Right atrium auricular region (tissue), 2 donors: Measurements from ENCODE around the gene FANCL. TPM values are rescaled to one million over a fixed set of nuclear protein-coding genes. Genes with fewer than 3 reads are reported as not detected.
A peak's percentile ranks its signal among the peaks of the same experiment; 100 is the strongest.
"Not testable (repeated sequence)": the region's sequence is repeated elsewhere in the genome, so short reads cannot be mapped to it uniquely, and the experiment has no call there.

Experiments used
- DNase-seq: peaks from one replicate; pipeline ENCODE4 v3.0.0-alpha.2; 2019; ENCODE audit warnings: low spot score
- H3K27ac ChIP-seq, 2 donors: fragments of 200-600 bp; sonication (generic); 1 replicate in 1 of 2; 2 replicates in 1 of 2; pipeline ENCODE4 v1.5.1; 2016 to 2019
- H3K27me3 ChIP-seq, 2 donors: fragments of 200-600 bp; sonication (generic); one replicate each; pipeline versions ENCODE4 v1.5.1 to v1.6.0; 2017 to 2019
- H3K36me3 ChIP-seq: fragments of 200-600 bp; sonication (generic); one replicate; pipeline ENCODE4 v1.5.1; 2016
- H3K4me1 ChIP-seq, 2 donors: fragments of 200-600 bp; sonication (generic); one replicate each; pipeline versions ENCODE4 v1.5.1 to v1.6.0; 2017 to 2019
- H3K4me3 ChIP-seq, 2 donors: fragments of 200-600 bp; sonication (generic); 1 replicate in 1 of 2; 2 replicates in 1 of 2; pipeline ENCODE4 v1.5.1; 2017 to 2019; ENCODE audit warnings: mild to moderate bottlenecking in 1 of 2, moderate library complexity in 1 of 2
- H3K9me3 ChIP-seq, 2 donors: fragments of 200-600 bp; sonication (generic); one replicate each; pipeline ENCODE4 v1.5.1; 2019
- CTCF ChIP-seq, 2 donors: fragments of 200-600 bp; sonication (generic); IDR thresholded peaks; one replicate each; pipeline ENCODE4 v1.5.1; 2019; ENCODE audit warnings: antibody characterized with exemption in 2 of 2
- total RNA-seq, 2 donors: library from RNA; depleted of rRNA; stranded (reverse); fragments of >200 nt; gene quantifications; one replicate each; pipeline ENCODE4 v1.1.0, GENCODE V29; 2016

FANCL gene
- 10 to 100 TPM; 10.4 to 12.5 TPM for total RNA-seq

- DNase-seq, result peak; percentile 87
- H3K4me3 ChIP-seq, result peak within 1 kb of the TSS; percentile 85 to 91
- H3K4me1 ChIP-seq, result peaks cover 0 to 11% of the 10 kb centered on the region in 2 donors
- H3K9me3 ChIP-seq, result no peaks in the 10 kb centered on the region
- no peaks in the 10 kb centered on the region for H3K36me3 ChIP-seq
- peak within 1 kb of the TSS; percentile 84 to 85 for H3K27ac ChIP-seq
- no peaks in the 10 kb centered on the region for H3K27me3 ChIP-seq
- no peak for TF ChIP-seq CTCF (IDR thresholded peaks at IDR 0.05)
These were observed at the start of gene FANCL for GRCh38 chr2:58240670-58241545. Gene FANCL (minus strand): TSS chr2:58241325. CDS start chr2:58241313, 12 bp downstream.

GRCh38 chr2:58289029-58289428, 47.9 kb upstream of the FANCL start:
- no peaks in the 10 kb centered on the region for H3K9me3 ChIP-seq

GRCh38 chr2:58283931-58284330, 42.8 kb upstream of the FANCL start:
- no peak for DNase-seq
- Histone ChIP-seq H3K4me3 (no peak overlapping the region), H3K27me3 (no peaks in the 10 kb centered on the region), H3K4me1 (no peaks in the 10 kb centered on the region), H3K36me3 (no peaks in the 10 kb centered on the region), H3K9me3 (no peaks in the 10 kb centered on the region), H3K27ac (no peak overlapping the region)
- TF ChIP-seq CTCF (IDR thresholded peaks at IDR 0.05), result no peak

More at GRCh38 chr2:58289029-58289428, 47.9 kb upstream of the FANCL start:
- no peak for DNase-seq
- Histone ChIP-seq H3K27me3 (no peaks in the 10 kb centered on the region), H3K36me3 (no peaks in the 10 kb centered on the region), H3K4me3 (no peak overlapping the region), H3K27ac (no peak overlapping the region), H3K4me1 (no peaks in the 10 kb centered on the region)
- no peak for TF ChIP-seq CTCF (IDR thresholded peaks at IDR 0.05)

- not testable (repeated sequence) for H3K4me3 ChIP-seq, H3K9me3 ChIP-seq, H3K36me3 ChIP-seq, H3K4me1 ChIP-seq, H3K27me3 ChIP-seq, DNase-seq, H3K27ac ChIP-seq
These were observed 34.0 kb upstream of the FANCL start for GRCh38 chr2:58275144-58275543.

- no peak for DNase-seq
- Histone ChIP-seq H3K36me3 (no peaks in the 10 kb centered on the region), H3K9me3 (no peaks in the 10 kb centered on the region), H3K4me3 (no peak overlapping the region), H3K27ac (no peak overlapping the region), H3K4me1 (no peaks in the 10 kb centered on the region), H3K27me3 (no peaks in the 10 kb centered on the region)
- TF ChIP-seq CTCF (IDR thresholded peaks at IDR 0.05), result no peak
These were observed 30.7 kb upstream of the FANCL start for GRCh38 chr2:58271826-58272225.

- no peak for TF ChIP-seq CTCF (IDR thresholded peaks at IDR 0.05)
- no peaks in the 10 kb centered on the region for H3K27me3 ChIP-seq
These were observed 27.6 kb upstream of the FANCL start for GRCh38 chr2:58268685-58269084.

More at GRCh38 chr2:58268685-58269084, 27.6 kb upstream of the FANCL start:
- no peaks in the 10 kb centered on the region for H3K9me3 ChIP-seq
- H3K27ac ChIP-seq, result no peak overlapping the region
- no peaks in the 10 kb centered on the region for H3K4me1 ChIP-seq
- DNase-seq, result no peak
- H3K36me3 ChIP-seq, result no peaks in the 10 kb centered on the region
- no peak overlapping the region for H3K4me3 ChIP-seq
